22Rv1 (cell line): Measurements from ENCODE around the gene RNU6-1.

Experiments used
- ZFX ChIP-seq: fragments of 450-650 bp; IDR thresholded peaks from 2 replicates; pipeline ENCODE4 v1.6.1; 2017; ENCODE audit warnings: antibody characterized with exemption, borderline replicate concordance
- TF ChIP-seq, protein P1 (sequence below): fragments of 450-650 bp; IDR thresholded peaks from 2 replicates; pipeline ENCODE4 v1.5.1; 2017; ENCODE audit warnings: mild to moderate bottlenecking

DNA sequence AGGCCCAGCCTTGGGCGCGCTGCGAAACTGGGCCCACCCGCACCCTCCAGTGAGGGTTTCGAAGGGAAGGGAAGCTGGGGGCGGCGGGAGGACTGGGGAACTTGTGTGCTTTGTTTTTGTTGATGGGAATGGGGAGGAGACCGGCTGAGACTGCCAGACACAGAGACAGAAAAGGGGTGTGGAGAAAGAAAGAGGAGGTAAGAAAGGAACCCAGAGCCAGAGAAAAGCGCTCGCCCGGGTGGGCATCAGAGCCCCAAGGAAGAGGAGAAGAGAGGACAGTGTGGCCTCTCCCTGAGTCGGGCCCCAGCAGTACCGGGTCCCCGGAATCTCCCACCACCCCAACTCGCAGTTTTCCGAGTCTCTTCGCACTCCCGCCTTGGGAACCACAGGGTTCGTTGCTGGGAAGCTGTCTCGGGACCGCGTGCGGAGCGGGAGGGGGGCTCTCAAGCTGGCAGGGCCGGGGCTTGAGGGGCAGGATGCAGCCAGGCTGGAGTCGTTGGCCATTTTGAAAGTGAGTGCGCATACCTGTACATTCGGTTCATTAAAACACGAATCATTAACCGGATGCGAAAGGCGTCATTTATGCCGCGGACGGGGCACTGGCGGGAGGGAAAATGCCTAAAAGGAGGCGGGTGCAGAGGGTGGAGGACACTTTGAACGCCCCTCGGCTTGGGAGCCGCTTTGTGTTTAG is 11.4 kb downstream of the RNU6-1 start:
- TF ChIP-seq, protein P1, sequence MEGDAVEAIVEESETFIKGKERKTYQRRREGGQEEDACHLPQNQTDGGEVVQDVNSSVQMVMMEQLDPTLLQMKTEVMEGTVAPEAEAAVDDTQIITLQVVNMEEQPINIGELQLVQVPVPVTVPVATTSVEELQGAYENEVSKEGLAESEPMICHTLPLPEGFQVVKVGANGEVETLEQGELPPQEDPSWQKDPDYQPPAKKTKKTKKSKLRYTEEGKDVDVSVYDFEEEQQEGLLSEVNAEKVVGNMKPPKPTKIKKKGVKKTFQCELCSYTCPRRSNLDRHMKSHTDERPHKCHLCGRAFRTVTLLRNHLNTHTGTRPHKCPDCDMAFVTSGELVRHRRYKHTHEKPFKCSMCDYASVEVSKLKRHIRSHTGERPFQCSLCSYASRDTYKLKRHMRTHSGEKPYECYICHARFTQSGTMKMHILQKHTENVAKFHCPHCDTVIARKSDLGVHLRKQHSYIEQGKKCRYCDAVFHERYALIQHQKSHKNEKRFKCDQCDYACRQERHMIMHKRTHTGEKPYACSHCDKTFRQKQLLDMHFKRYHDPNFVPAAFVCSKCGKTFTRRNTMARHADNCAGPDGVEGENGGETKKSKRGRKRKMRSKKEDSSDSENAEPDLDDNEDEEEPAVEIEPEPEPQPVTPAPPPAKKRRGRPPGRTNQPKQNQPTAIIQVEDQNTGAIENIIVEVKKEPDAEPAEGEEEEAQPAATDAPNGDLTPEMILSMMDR: no peak
- no peak for TF ChIP-seq ZFX
